IPS-20b (cell line): Measurements from ENCODE around the gene TMEM202.

Experiments used
- H3K27ac ChIP-seq: one replicate; pipeline ENCODE4 v1.5.1; 2013; ENCODE audit warnings: low read length
- H3K27me3 ChIP-seq: 2 replicates; pipeline ENCODE4 v1.6.1; 2013; ENCODE audit warnings: mild to moderate bottlenecking, low read length, inconsistent platforms; ENCODE audit not compliant: insufficient read depth
- H3K36me3 ChIP-seq: 2 replicates; pipeline ENCODE4 v1.6.1; 2013; ENCODE audit warnings: low read depth, mild to moderate bottlenecking, inconsistent platforms, low read length, moderate library complexity; ENCODE audit not compliant: insufficient read depth
- H3K4me1 ChIP-seq: 2 replicates; pipeline ENCODE4 v1.6.1; 2013; ENCODE audit warnings: mild to moderate bottlenecking, control low read depth, inconsistent platforms, low read length, moderate library complexity; ENCODE audit not compliant: insufficient read depth
- H3K4me3 ChIP-seq: 2 replicates; pipeline ENCODE4 v1.5.1; 2013; ENCODE audit warnings: mild to moderate bottlenecking, low read length, inconsistent platforms
- H3K9ac ChIP-seq: 2 replicates; pipeline ENCODE4 v1.6.1; 2013; ENCODE audit warnings: low read depth, mild to moderate bottlenecking, inconsistent platforms, low read length, moderate library complexity
- H3K9me3 ChIP-seq: 2 replicates; pipeline ENCODE4 v1.6.1; 2013; ENCODE audit warnings: mild to moderate bottlenecking, low read depth, low read length, inconsistent platforms; ENCODE audit not compliant: insufficient read depth

The TMEM202 gene, protein sequence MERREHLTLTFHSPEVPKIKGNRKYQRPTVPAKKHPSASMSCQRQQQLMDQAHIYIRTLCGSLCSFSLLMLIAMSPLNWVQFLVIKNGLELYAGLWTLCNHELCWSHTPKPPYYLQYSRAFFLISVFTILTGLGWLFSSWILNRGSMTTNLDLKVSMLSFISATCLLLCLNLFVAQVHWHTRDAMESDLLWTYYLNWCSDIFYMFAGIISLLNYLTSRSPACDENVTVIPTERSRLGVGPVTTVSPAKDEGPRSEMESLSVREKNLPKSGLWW

DNA sequence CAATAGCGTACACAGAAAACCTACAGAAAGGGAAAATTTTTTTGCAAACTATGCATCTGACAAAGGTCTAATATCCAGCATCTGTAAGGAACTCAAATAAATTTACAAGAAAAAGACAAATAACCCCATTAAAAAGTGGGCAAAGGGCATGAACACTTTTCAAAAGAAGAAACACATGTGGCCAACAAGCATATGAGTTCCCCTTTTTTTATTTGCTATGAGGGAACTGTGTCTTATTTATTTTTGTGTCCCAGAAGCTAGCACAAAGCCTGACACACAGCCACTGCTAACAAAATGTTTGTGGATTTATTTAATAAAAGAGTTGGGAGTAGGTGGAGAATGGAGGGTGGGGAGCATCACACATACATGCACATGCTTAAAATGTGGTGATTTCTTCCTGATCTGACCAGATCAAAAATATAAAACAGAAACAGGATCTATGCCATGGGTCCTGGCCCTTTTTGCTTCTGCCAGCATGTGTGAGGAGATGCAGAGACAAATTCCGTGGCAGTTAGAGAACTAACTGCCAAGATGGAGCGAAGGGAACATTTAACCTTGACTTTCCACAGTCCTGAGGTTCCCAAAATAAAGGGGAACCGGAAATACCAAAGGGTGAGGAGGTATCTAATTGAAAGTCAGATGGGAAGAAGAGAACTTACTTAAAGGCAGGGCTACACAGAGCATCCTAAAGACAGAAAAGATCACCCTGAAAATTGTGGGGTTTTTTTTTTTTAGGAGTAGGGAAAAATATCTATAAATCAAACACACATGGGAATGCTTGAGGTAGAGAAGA, at the start of gene TMEM202:
TMEM202 (plus strand) TSS at position 510 of the 793 bp plus-strand sequence; CDS start at position 532, 22 bp downstream.
- Histone ChIP-seq H3K4me3 (no peak within 1 kb of the TSS), H3K4me1 (no peaks in the 10 kb centered on the region), H3K36me3 (no peaks in the 10 kb centered on the region)

DNA sequence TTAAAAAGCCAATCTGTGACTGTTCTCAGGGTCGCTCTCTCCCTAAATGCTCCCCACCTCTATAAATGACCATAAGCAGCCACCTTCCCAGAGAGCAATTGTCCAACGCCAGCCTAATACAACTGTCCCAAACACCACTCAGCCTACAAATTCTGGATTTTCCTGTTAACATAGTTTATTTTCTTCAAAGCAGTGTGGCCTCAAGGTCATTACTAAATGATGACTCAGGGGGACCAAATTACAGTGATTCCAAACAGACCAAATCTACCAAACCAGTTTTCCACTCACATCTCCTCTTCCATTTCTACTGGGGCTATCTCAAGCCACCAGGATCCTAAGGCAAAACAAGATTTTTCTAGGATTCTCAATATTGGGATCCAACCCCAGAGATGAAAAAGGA, 44.8 kb upstream of the TMEM202 start:
- H3K4me3 ChIP-seq = no peak overlapping the region
- H3K27ac ChIP-seq = no peak overlapping the region
- no peaks in the 10 kb centered on the region for H3K9me3 ChIP-seq
- no peaks in the 10 kb centered on the region for H3K27me3 ChIP-seq
- no peaks in the 10 kb centered on the region for H3K4me1 ChIP-seq
- no peak overlapping the region for H3K9ac ChIP-seq
- H3K36me3 ChIP-seq = peaks cover 67% of the 10 kb centered on the region

More for the DNA sequence above, at the start of gene TMEM202:
- Histone ChIP-seq H3K27me3 (peaks cover 9% of the 10 kb centered on the region), H3K9ac (no peak within 1 kb of the TSS), H3K9me3 (no peaks in the 10 kb centered on the region; the same call in 1 of the 2 replicates), H3K27ac (no peak within 1 kb of the TSS)

DNA sequence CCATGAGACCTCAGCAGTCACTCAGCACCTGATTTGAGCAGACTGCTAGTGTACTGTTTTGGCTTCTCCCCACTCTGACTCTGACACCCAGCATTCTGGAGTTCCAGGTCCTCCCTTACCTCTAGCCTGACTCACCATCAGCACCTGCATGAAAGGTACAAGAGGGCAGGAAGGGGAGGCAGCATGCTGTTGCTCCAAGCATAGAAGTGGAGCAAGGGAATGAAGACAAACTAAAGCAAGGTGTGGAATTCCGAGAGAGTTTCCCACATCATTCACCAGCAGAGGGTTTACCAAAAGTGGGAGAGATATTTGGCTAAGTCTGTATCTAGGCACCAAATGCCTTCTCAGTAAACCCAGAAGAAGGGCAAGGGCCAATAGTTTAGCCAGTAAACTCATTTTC, 43.6 kb upstream of the TMEM202 start:
- H3K4me3 ChIP-seq = no peak overlapping the region
- H3K27me3 ChIP-seq = no peaks in the 10 kb centered on the region
- H3K36me3 ChIP-seq = peaks cover 57% of the 10 kb centered on the region
- H3K9me3 ChIP-seq = no peaks in the 10 kb centered on the region
- H3K9ac ChIP-seq = no peak overlapping the region
- H3K27ac ChIP-seq = no peak overlapping the region
- no peaks in the 10 kb centered on the region for H3K4me1 ChIP-seq

DNA sequence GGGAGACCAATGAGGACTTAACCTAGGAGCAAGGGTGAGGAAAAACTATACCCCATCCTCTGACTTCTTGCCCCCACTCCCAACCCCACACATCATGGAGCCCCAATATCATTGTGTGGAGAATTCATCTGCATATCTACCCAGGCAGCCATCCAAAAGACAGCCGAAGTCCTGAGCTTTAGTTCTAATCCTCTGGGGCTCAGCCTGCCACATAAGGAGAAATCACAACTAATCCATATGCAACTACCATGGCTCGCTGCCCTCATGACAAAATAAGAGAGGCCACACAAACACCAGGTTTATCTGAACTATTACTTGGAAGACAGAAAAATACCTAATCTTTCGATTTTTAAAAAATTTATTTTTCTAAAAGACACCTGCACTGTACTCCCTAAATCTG, 40.0 kb upstream of the TMEM202 start:
- Histone ChIP-seq H3K9ac (no peak overlapping the region), H3K4me3 (no peak overlapping the region), H3K27me3 (no peaks in the 10 kb centered on the region), H3K36me3 (peaks cover 31% of the 10 kb centered on the region), H3K9me3 (no peaks in the 10 kb centered on the region), H3K27ac (no peak overlapping the region), H3K4me1 (no peaks in the 10 kb centered on the region)

DNA sequence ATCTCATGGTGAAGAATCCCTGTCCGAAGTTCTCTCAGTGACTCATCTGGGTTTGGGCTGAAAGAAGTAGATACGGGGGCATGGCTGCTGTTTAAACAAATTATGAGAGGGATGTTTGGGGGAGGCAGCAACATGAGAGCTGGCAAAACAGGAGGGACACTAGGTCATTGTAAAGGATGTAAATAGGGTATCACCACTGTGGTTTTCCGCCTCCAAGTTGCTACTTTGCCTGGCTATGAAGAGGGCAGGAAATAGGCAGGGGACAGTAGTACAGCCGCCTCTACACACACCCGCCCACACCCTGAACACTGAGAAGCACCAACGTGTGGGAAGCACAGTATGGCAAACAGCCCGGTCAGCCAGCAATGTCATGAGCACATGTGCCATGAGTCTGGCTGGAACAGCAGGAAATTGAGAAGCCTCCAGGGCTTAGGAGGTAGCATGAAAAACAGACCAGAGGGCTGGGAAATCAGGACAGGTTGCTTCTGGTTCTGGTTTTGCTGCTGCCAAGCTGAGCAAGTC, 39.4 kb upstream of the TMEM202 start:
- no peaks in the 10 kb centered on the region for H3K27me3 ChIP-seq

DNA sequence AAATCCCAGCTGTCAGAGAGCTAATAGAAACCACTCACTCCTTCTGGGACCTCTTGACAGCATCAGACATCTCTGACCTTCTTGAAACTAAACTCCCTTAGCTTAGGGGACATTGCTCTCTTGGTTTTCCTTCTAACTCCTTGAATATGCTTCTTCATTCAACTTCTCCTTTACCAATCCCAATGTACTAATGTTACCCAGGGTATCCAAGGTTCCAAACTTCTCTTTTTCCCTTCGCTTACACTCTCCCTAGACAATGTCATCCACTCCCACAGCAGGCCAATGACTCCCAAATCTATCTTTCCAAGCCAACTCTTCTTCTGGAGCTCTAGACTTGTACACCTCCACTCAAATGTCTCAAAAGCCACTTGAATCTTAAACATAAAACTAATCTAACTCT, 36.9 kb upstream of the TMEM202 start:
- H3K4me1 ChIP-seq = no peaks in the 10 kb centered on the region
- no peak overlapping the region for H3K9ac ChIP-seq
- no peak overlapping the region for H3K4me3 ChIP-seq
- H3K9me3 ChIP-seq = no peaks in the 10 kb centered on the region
- no peak overlapping the region for H3K27ac ChIP-seq
- H3K27me3 ChIP-seq = no peaks in the 10 kb centered on the region
- H3K36me3 ChIP-seq = peaks cover 5% of the 10 kb centered on the region; the same call in 1 of the 2 replicates

More for the DNA sequence above, 39.4 kb upstream of the TMEM202 start:
- Histone ChIP-seq H3K4me3 (no peak overlapping the region), H3K9me3 (no peaks in the 10 kb centered on the region), H3K27ac (no peak overlapping the region), H3K9ac (no peak overlapping the region), H3K36me3 (peaks cover 25% of the 10 kb centered on the region), H3K4me1 (no peaks in the 10 kb centered on the region)

DNA sequence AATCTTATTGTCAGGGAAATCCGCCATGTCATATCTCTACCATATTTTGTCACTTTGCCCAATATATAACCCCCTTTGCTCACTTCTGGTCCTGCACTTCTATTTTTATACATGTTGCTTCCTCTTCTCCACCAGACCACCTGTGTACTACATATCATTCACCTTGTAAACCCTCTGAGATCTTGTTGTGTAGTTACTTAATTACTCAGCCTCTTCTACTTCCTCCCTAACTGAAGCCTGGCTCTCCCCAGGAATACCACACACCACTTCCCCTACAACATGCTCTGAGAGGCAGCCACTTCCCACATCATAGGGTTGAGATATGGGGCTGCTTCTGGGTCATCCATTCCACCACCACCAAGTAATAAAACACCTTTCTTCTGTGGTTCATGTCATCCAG, 32.3 kb upstream of the TMEM202 start:
- Histone ChIP-seq H3K36me3 (peaks cover 6% of the 10 kb centered on the region; the same call in 1 of the 2 replicates), H3K27me3 (no peaks in the 10 kb centered on the region), H3K4me1 (no peaks in the 10 kb centered on the region), H3K27ac (no peak overlapping the region), H3K4me3 (no peak overlapping the region), H3K9ac (no peak overlapping the region), H3K9me3 (no peaks in the 10 kb centered on the region)

DNA sequence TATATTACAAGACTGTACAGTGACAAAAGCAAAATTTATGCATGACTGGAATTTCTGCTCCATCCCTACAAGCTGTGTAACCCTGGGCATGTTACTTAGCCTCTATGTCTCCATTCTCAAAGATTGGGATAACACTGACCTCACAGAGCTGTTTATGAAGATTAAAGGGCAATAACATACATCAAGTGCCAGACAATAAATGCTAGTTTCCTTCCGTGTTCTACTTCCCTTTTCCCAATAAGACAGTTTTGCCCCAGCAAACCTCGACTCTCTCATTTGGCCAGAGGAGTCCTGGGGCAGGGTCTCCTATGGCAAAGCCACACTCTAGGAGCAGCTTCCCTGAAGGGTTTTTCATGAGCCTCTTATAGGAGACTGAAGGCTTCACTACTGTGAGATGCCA, 29.8 kb upstream of the TMEM202 start:
- Histone ChIP-seq H3K4me3 (no peak overlapping the region), H3K27me3 (no peaks in the 10 kb centered on the region), H3K9ac (no peak overlapping the region), H3K9me3 (no peaks in the 10 kb centered on the region), H3K4me1 (no peaks in the 10 kb centered on the region), H3K36me3 (peaks cover 6% of the 10 kb centered on the region; the same call in 1 of the 2 replicates), H3K27ac (no peak overlapping the region)

DNA sequence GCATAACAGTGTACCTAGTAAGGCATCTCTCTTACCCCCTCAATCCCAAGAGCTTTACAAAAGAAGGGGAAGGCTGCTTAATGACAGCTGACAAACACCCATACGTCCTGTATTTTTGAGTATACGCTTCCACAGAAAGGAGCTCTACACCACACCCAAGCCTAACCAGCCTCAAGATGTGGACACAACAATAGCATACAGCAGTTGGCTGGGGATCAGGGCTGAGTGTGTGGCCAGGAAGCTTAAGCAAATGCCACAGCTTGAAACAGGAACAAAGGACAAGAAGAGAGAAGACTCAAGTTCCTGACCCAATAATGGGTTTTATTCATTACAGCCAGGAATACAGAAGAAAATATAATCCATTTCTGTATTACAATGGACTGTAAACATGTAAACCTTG, 29.2 kb upstream of the TMEM202 start:
- H3K9ac ChIP-seq = no peak overlapping the region
- no peaks in the 10 kb centered on the region for H3K9me3 ChIP-seq
- H3K27ac ChIP-seq = no peak overlapping the region
- H3K4me3 ChIP-seq = no peak overlapping the region
- peaks cover 6% of the 10 kb centered on the region; the same call in 1 of the 2 replicates for H3K36me3 ChIP-seq
- H3K4me1 ChIP-seq = no peaks in the 10 kb centered on the region
- no peaks in the 10 kb centered on the region for H3K27me3 ChIP-seq

DNA sequence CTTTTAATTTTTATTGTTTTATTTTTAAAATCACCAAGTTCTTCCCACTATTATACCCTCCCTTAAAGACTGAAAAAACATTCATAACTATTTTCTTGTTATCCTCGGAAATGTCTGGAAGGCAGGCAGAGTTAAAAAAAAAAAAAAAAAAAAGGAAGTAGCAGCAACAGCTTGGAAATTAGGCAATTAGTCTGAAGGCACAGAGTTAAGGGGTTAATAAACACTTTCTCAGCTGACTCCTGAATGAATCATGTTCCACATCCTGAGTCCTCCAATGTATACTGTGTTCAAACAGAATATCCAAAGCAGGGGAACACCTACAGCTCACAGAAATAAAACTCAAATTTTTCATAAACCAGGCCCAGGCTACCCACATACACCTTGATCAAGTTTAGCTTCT, 28.1 kb upstream of the TMEM202 start:
- Histone ChIP-seq H3K9ac (no peak overlapping the region), H3K27ac (no peak overlapping the region)

DNA sequence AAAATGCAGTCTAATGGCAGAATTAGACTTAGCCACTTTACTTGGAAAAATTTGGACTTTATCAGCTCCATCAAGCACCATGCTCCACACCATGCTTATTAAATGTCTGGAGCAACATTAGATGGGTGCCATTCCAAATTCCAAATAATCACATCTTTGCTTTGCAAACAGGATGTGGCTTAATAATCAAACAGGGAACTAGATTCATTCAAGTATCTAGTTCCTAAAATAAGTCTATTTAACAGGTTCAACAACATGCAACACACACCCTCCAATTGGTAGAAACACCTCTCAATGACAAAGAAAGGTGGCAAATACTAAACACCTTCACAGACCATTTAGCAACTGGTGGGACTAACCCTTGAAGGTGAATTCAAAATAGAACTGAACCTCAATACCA, 25.7 kb upstream of the TMEM202 start:
- H3K9me3 ChIP-seq = no peaks in the 10 kb centered on the region
- H3K4me1 ChIP-seq = no peaks in the 10 kb centered on the region; the same call in 1 of the 2 replicates
- no peak overlapping the region for H3K27ac ChIP-seq
- no peaks in the 10 kb centered on the region for H3K27me3 ChIP-seq
- H3K36me3 ChIP-seq = peaks cover 6% of the 10 kb centered on the region; the same call in 1 of the 2 replicates
- H3K4me3 ChIP-seq = no peak overlapping the region
- H3K9ac ChIP-seq = no peak overlapping the region

More for the DNA sequence above, 28.1 kb upstream of the TMEM202 start:
- H3K36me3 ChIP-seq = peaks cover 6% of the 10 kb centered on the region; the same call in 1 of the 2 replicates
- H3K4me3 ChIP-seq = no peak overlapping the region
- H3K4me1 ChIP-seq = no peaks in the 10 kb centered on the region
- H3K27me3 ChIP-seq = no peaks in the 10 kb centered on the region
- H3K9me3 ChIP-seq = no peaks in the 10 kb centered on the region
